Astrocyte of the cerebellum (primary cell): ENCODE measurements around the gene C19orf85.

ENCODE experiments used
- DNase-seq: peaks from one replicate; pipeline ENCODE4 v3.0.0-alpha.2; 2011; ENCODE audit warnings: low read depth
- H3K4me3 ChIP-seq: 2 replicates; pipeline ENCODE4 v1.5.1; 2011; ENCODE audit warnings: mild to moderate bottlenecking, low read depth, low read length, moderate library complexity
- CTCF ChIP-seq: IDR thresholded peaks from 2 replicates; pipeline ENCODE4 v1.5.1; 2012; ENCODE audit warnings: low read length, low read depth, moderate library complexity, mild to moderate bottlenecking; ENCODE audit errors: missing control alignments
- in situ Hi-C: cut with HindIII; loops from 2 replicates; pipeline ENCODE4 v1.10.0; 2017; ENCODE audit warnings: low sequenced_read_pairs

Gene C19orf85

GRCh38 chr19:55459551-55459949, 5.0 kb downstream of the C19orf85 start:
- in situ Hi-C loops = no loop called here
- H3K4me3 ChIP-seq = no peak overlapping the region
- TF ChIP-seq CTCF = no peak
- no peak for DNase-seq

GRCh38 chr19:55457683-55458457, 6.7 kb downstream of the C19orf85 start:
- in situ Hi-C loops = no loop called here
- no peak for TF ChIP-seq CTCF
- no peak overlapping the region for H3K4me3 ChIP-seq
- no peak for DNase-seq

- no peak for TF ChIP-seq CTCF
- in situ Hi-C loops = no loop called here
- H3K4me3 ChIP-seq = no peak overlapping the region
- DNase-seq = no peak
Measured at GRCh38 chr19:55456347-55456746, 8.2 kb downstream of the C19orf85 start.

GRCh38 chr19:55455576-55456235, 8.8 kb downstream of the C19orf85 start:
- no peak for TF ChIP-seq CTCF
- H3K4me3 ChIP-seq = no peak overlapping the region
- in situ Hi-C loops = no loop called here
- DNase-seq = no peak

GRCh38 chr19:55454787-55455243, 9.7 kb downstream of the C19orf85 start:
- DNase-seq = no peak
- H3K4me3 ChIP-seq = no peak overlapping the region
- peak; percentile 75 for TF ChIP-seq CTCF
- in situ Hi-C loops = no loop called here

- no peak for TF ChIP-seq CTCF
- in situ Hi-C loops = no loop called here
- no peak overlapping the region for H3K4me3 ChIP-seq
- no peak for DNase-seq
Measured at GRCh38 chr19:55453511-55454260, 10.9 kb downstream of the C19orf85 start.
